K562 (cell line): ENCODE data around the gene ZNRF1. TPM values are rescaled to one million over a fixed set of nuclear protein-coding genes. Genes with fewer than 3 reads are reported as not detected.

Experiments
- ATAC-seq: fragments of 200-7000 bp; cut with Tn5 transposase; 3 replicates; pipeline ENCODE4 v1.9.1; 2020; ENCODE audit warnings: moderate library complexity
- BruUV-seq: library from RNA; stranded (reverse); fragments of 400-500 nt; replicated peaks from 2 replicates; lab custom pipeline; 2021; lab: Mats Ljungman, UMichigan
- CTCF ChIA-PET: fragments of 300-600 bp; formaldehyde crosslinking; extraction: SDS; loops from one replicate; lab custom pipeline; 2021; ENCODE audit warnings: low intra/inter-chr PET ratio; lab: Yijun Ruan, JAX
- POLR2A ChIA-PET: fragments of 300-600, 350-650 bp; sonication (Branson Sonifier 250); formaldehyde crosslinking; extraction: SDS; loops from one replicate; lab custom pipeline; 2021; ENCODE audit warnings: antibody characterized with exemption, inconsistent platforms; lab: Yijun Ruan, JAX
- DNase-seq, 4 experiments: peaks; one replicate each; pipeline versions ENCODE4 v3.0.0 to v3.0.0-alpha.2; 2011 to 2018; ENCODE audit warnings: low spot score in 3 of 4, mixed read lengths in 3 of 4; ENCODE audit errors: extremely low read depth in 1 of 4
- FAIRE-seq: peaks from 2 replicates; lab custom pipeline; 2011; peaks lifted over from hg19 to GRCh38; lab: Jason Lieb, UNC
- H2AFZ ChIP-seq: 2 replicates; pipeline ENCODE4 v1.6.0; 2011; ENCODE audit warnings: low read depth, low read length, control low read depth, inconsistent platforms
- H3K27ac ChIP-seq: fragments of 200-600 bp; 3 replicates; pipeline ENCODE4 v1.8.0; 2011; ENCODE audit warnings: low read depth, mild to moderate bottlenecking, control low read depth, inconsistent platforms, low read length, moderate library complexity, mixed read lengths; ENCODE audit errors: extremely low read depth
- H3K27me3 ChIP-seq, 2 experiments: fragments of 300-600 bp in 1 of 2; 2 replicates in 1 of 2; 3 replicates in 1 of 2; pipeline versions ENCODE4 v1.6.0 to v1.8.0; 2011; ENCODE audit warnings: inconsistent platforms in 2 of 2, low read length in 2 of 2, mild to moderate bottlenecking in 1 of 2, mixed read lengths in 1 of 2, moderate library complexity in 1 of 2; ENCODE audit not compliant: control insufficient read depth in 2 of 2, insufficient read depth in 2 of 2
- H3K36me3 ChIP-seq: fragments of 300-600 bp; 3 replicates; pipeline ENCODE4 v1.8.0; 2011; ENCODE audit warnings: mild to moderate bottlenecking, low read length, inconsistent platforms; ENCODE audit not compliant: control insufficient read depth, insufficient read depth
- H3K4me1 ChIP-seq, 2 experiments: fragments of 200-600 bp in 1 of 2; replicated peaks in 1 of 2; 2 replicates in 1 of 2; 3 replicates in 1 of 2; pipeline versions ENCODE4 v1.5.1 to v1.8.0; 2011; ENCODE audit warnings: inconsistent platforms in 2 of 2, low read length in 2 of 2, mild to moderate bottlenecking in 1 of 2, mixed read lengths in 1 of 2, moderate library complexity in 1 of 2; ENCODE audit not compliant: control insufficient read depth in 2 of 2, insufficient read depth in 2 of 2
- H3K4me2 ChIP-seq: 2 replicates; pipeline ENCODE4 v1.6.1; 2011; ENCODE audit warnings: low read length, control low read depth, inconsistent platforms, mixed read lengths; ENCODE audit not compliant: insufficient read depth
- H3K4me3 ChIP-seq: fragments of 200-600 bp; sonication (generic), shearing (Covaris generic); 2 replicates; pipeline ENCODE4 v1.5.1; 2016; ENCODE audit warnings: control low read depth, inconsistent platforms
- H3K79me2 ChIP-seq: fragments of 200-600 bp; 3 replicates; pipeline ENCODE4 v1.8.0; 2011; ENCODE audit warnings: low read length, inconsistent platforms; ENCODE audit not compliant: control insufficient read depth, insufficient read depth
- H3K9ac ChIP-seq, 2 experiments: 2 replicates each; pipeline versions ENCODE4 v1.6.0 to v1.6.1; 2011; ENCODE audit warnings: low read depth in 2 of 2, low read length in 2 of 2, control low read depth in 1 of 2, inconsistent platforms in 1 of 2, mild to moderate bottlenecking in 1 of 2, mixed read lengths in 1 of 2; ENCODE audit not compliant: insufficient read depth in 1 of 2
- H3K9me1 ChIP-seq: one replicate; pipeline ENCODE4 v1.6.0; 2011; ENCODE audit warnings: inconsistent platforms, mild to moderate bottlenecking, low read length, moderate library complexity; ENCODE audit not compliant: control insufficient read depth, insufficient read depth
- H3K9me3 ChIP-seq: replicated peaks from 2 replicates; pipeline ENCODE4 v1.5.1; 2011; ENCODE audit warnings: low read depth, low read length, inconsistent platforms; ENCODE audit not compliant: control insufficient read depth, insufficient read depth
- H4K20me1 ChIP-seq: replicated peaks from 2 replicates; pipeline ENCODE4 v1.6.1; 2011; ENCODE audit warnings: low read length, inconsistent platforms, mixed read lengths; ENCODE audit not compliant: control insufficient read depth, insufficient read depth
- MCM2 ChIP-seq: fragments of 450-650 bp; IDR thresholded peaks from 2 replicates; pipeline ENCODE4 v1.6.1; 2017; ENCODE audit warnings: low read depth, mild to moderate bottlenecking
- NBN ChIP-seq: fragments of 450-650 bp; IDR thresholded peaks from 2 replicates; pipeline ENCODE4 v1.6.1; 2016; ENCODE audit warnings: low read depth, mild to moderate bottlenecking
- NR2C1 ChIP-seq, 2 experiments: fragments of 450-650 bp; IDR thresholded peaks; 2 replicates each; pipeline ENCODE4 v1.6.1; 2017; ENCODE audit warnings: mild to moderate bottlenecking in 2 of 2, antibody characterized with exemption in 1 of 2, inconsistent platforms in 1 of 2, missing compliant biosample characterization in 1 of 2, missing genetic modification characterization in 1 of 2
- NUFIP1 ChIP-seq: fragments of 450-650 bp; IDR thresholded peaks from 2 replicates; pipeline ENCODE4 v1.6.1; 2018; ENCODE audit not compliant: partially characterized antibody
- OTX1 ChIP-seq: fragments of 450-650 bp; formaldehyde crosslinking; IDR thresholded peaks from 2 replicates; pipeline ENCODE4 v1.4.0; 2022; ENCODE audit warnings: mild to moderate bottlenecking
- POLR2G ChIP-seq: fragments of 200-400 bp; formaldehyde crosslinking; IDR thresholded peaks from 2 replicates; pipeline ENCODE4 v1.6.1; 2017; ENCODE audit warnings: low read depth, mild to moderate bottlenecking, antibody characterized with exemption, low read length, moderate library complexity
- RBM22 ChIP-seq: fragments of 200-400 bp; formaldehyde crosslinking; IDR thresholded peaks from 2 replicates; pipeline ENCODE4 v1.6.1; 2018; ENCODE audit warnings: low read length, low read depth; ENCODE audit not compliant: poor library complexity, severe bottlenecking
- TARDBP ChIP-seq: fragments of 450-650 bp; IDR thresholded peaks from 2 replicates; pipeline ENCODE4 v1.6.1; 2016
- TCF7L2 ChIP-seq: fragments of 150-350 bp; IDR thresholded peaks from 2 replicates; pipeline ENCODE4 v1.6.1; 2016; ENCODE audit warnings: low read depth, mild to moderate bottlenecking, low read length, moderate library complexity
- WGBS: fragments of 100-300 bp; shearing (Covaris generic); methylation state at CpG from one replicate; pipeline ENCODE4 v1.1.6; 2016; ENCODE audit warnings: low coverage, mixed read lengths; ENCODE audit not compliant: insufficient coverage; ENCODE audit errors: missing lambda C conversion rate; 5-methylcytosine and 5-hydroxymethylcytosine counted together
- in situ Hi-C: fragments of 300-500 bp; cut with MboI; formaldehyde crosslinking; loops from 4 replicates; pipeline ENCODE4 v1.15.0; 2018; ENCODE audit warnings: inconsistent platforms, mixed read lengths
- intact Hi-C: fragments of 100-400 bp; cut with micrococcal nuclease; formaldehyde crosslinking; loops from 2 replicates; pipeline ENCODE4 v1.14.2; 2022
- polyA plus RNA-seq, 8 experiments: library from polyadenylated mRNA; depleted of rRNA in 4 of 8; stranded (reverse) in 5 of 8; unstranded in 3 of 8; fragments of >200 nt; fragmentation: Nextera tagmentation in 2 of 8; fragmentation: Illumina TruSeq in 1 of 8; extraction: Ambion mirVana in 2 of 8; extraction: Trizol in 1 of 8; gene quantifications; 2 replicates each; pipeline versions ENCODE4 v1.2.1 to v1.2.3, GENCODE V29; 2011 to 2014; ENCODE audit warnings: inconsistent platforms in 1 of 8, missing spikeins in 1 of 8
- total RNA-seq, 7 experiments: library from RNA; depleted of rRNA in 6 of 7; stranded (reverse); fragments of >200 nt in 6 of 7; fragmentation: Illumina TruSeq in 2 of 7; extraction: Trizol in 2 of 7; gene quantifications; 2 replicates each; pipeline versions ENCODE4 v1.2.1 to v1.2.3, GENCODE V29; 2011 to 2021; ENCODE audit warnings: low replicate concordance in 1 of 7
- TF ChIP-seq, protein P1 (sequence below), 2 experiments: fragments of 450-650 bp; conservative IDR thresholded peaks; 2 replicates each; pipeline ENCODE4 v1.6.1; 2017; ENCODE audit warnings: mild to moderate bottlenecking in 2 of 2, moderate library complexity in 2 of 2
- TF ChIP-seq, protein P2 (sequence below): fragments of 250-450 bp; sonication (Bioruptor Pico); IDR thresholded peaks from 2 replicates; pipeline ENCODE4 v1.8.0; 2022; ENCODE audit warnings: inconsistent platforms, mild to moderate bottlenecking, moderate library complexity, borderline replicate concordance
- TF ChIP-seq, protein P3 (sequence below): fragments of 450-650 bp; IDR thresholded peaks from 2 replicates; pipeline ENCODE4 v1.7.0; 2016; ENCODE audit warnings: borderline replicate concordance

ZNRF1 gene
- total and polyA plus RNA-seq, 9 of the 15 experiments (the other 6 are each of a cell fraction or from before 2014, with no cell fraction given): 9.5 to 37.7 (median 20.0) TPM

DNA sequence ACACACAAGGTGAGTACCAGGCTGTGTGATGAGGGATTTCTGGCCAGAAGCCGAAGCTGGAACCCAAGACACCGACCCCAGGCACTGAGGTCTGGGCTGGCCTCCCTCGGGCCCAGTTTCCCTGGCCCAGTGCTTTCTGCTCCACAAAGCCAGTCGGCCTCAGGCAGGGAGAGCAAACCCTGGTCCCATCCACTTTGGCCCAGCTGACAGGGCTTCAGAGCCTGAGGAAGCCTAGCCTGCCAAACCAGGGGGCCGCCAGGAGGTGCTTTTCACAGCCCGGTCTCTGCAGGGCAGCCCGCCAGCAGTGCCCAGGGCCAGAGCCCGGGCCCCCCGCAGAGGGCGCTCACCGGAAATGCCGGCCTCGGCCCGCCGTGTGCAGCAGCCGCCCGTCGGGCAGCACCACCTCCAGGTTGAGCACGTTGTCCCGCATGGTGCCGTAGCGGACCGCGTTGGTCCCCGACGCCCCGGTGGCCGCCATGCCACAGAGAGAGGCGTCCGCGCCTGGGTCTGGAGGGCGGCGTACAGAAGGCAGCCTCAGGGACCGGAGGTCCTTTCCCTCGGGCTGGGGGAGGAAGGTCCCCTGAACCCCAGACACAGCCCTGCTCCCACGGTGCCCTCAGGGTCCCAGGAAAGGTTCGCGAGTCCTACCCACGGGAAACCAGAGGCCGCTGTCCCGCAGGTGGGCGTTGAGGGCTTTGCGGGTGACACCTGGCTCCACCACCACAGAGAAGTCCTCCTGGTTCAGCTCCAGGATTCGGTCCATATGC lies 115.5 kb downstream of the ZNRF1 start:
- no peak overlapping the region for H2AFZ ChIP-seq
- H3K27me3 ChIP-seq: no peaks in the 10 kb centered on the region
- no peaks in the 10 kb centered on the region for H3K9me3 ChIP-seq
- no peaks in the 10 kb centered on the region for H3K79me2 ChIP-seq
- peaks cover 2% of the 10 kb centered on the region; the same call in 1 of the 3 replicates for H3K36me3 ChIP-seq
- H3K9ac ChIP-seq: no peak overlapping the region
- intact Hi-C loops: loop anchor here (5.0 kb wide), 1 partner anchor 72 kb away; no protein-coding TSS in a partner anchor
- POLR2A ChIA-PET: no interaction called here
- in situ Hi-C loops: no loop called here
- CTCF ChIA-PET: no interaction called here
- no TSS peak for BruUV-seq
- no peaks in the 10 kb centered on the region for H4K20me1 ChIP-seq
- H3K4me1 ChIP-seq: peaks cover 15 to 70% of the 10 kb centered on the region in 2 experiments; a peak in 4 of 5 replicates
- H3K4me3 ChIP-seq: no peak overlapping the region
- ATAC-seq: no peak
- no peak for FAIRE-seq
- no peak overlapping the region for H3K27ac ChIP-seq
- no peak overlapping the region for H3K4me2 ChIP-seq
- DNase-seq: no peak
- H3K9me1 ChIP-seq: peaks cover 3% of the 10 kb centered on the region
- TF ChIP-seq, protein P1, sequence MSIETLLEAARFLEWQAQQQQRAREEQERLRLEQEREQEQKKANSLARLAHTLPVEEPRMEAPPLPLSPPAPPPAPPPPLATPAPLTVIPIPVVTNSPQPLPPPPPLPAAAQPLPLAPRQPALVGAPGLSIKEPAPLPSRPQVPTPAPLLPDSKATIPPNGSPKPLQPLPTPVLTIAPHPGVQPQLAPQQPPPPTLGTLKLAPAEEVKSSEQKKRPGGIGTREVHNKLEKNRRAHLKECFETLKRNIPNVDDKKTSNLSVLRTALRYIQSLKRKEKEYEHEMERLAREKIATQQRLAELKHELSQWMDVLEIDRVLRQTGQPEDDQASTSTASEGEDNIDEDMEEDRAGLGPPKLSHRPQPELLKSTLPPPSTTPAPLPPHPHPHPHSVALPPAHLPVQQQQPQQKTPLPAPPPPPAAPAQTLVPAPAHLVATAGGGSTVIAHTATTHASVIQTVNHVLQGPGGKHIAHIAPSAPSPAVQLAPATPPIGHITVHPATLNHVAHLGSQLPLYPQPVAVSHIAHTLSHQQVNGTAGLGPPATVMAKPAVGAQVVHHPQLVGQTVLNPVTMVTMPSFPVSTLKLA (conservative IDR thresholded peaks at IDR 0.05): no peak
- TF ChIP-seq POLR2G (peak; percentile 57), TARDBP (no peak), RBM22 (peak; percentile 45), MCM2 (no peak), NR2C1 (IDR thresholded peaks at IDR 0.05) (no peak), NR2C1 (tag; IDR thresholded peaks at IDR 0.05) (no peak), NUFIP1 (no peak), TCF7L2 (no peak), OTX1 (CRISPR knock-in tag) (no peak), NBN (no peak)
- TF ChIP-seq, protein P2, sequence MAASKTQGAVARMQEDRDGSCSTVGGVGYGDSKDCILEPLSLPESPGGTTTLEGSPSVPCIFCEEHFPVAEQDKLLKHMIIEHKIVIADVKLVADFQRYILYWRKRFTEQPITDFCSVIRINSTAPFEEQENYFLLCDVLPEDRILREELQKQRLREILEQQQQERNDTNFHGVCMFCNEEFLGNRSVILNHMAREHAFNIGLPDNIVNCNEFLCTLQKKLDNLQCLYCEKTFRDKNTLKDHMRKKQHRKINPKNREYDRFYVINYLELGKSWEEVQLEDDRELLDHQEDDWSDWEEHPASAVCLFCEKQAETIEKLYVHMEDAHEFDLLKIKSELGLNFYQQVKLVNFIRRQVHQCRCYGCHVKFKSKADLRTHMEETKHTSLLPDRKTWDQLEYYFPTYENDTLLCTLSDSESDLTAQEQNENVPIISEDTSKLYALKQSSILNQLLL (CRISPR knock-in tag): no peak
- TF ChIP-seq, protein P3, sequence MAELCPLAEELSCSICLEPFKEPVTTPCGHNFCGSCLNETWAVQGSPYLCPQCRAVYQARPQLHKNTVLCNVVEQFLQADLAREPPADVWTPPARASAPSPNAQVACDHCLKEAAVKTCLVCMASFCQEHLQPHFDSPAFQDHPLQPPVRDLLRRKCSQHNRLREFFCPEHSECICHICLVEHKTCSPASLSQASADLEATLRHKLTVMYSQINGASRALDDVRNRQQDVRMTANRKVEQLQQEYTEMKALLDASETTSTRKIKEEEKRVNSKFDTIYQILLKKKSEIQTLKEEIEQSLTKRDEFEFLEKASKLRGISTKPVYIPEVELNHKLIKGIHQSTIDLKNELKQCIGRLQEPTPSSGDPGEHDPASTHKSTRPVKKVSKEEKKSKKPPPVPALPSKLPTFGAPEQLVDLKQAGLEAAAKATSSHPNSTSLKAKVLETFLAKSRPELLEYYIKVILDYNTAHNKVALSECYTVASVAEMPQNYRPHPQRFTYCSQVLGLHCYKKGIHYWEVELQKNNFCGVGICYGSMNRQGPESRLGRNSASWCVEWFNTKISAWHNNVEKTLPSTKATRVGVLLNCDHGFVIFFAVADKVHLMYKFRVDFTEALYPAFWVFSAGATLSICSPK: no peak
- WGBS: 95% methylated on average over 16 of the region's 44 CpGs
